ENCODE results near the gene ZNF512B.

ZNF512B gene

GRCh38 chr20:63929071-63929470 is 40.7 kb downstream of the ZNF512B start:
- H3K36me3 ChIP-seq (ENCODE audit: control insufficient read depth, insufficient read depth, low read length) = peaks cover 41% of the 10 kb centered on the region
- H3K4me3 ChIP-seq (replicated peaks; ENCODE audit: low read depth, low read length) = no peak overlapping the region
- no peaks in the 10 kb centered on the region for H3K27me3 ChIP-seq (replicated peaks; ENCODE audit: control insufficient read depth, insufficient read depth, low read length)
- no peak for DNase-seq (ENCODE audit: extremely low read depth, insufficient read length)
- TF ChIP-seq, protein P1, sequence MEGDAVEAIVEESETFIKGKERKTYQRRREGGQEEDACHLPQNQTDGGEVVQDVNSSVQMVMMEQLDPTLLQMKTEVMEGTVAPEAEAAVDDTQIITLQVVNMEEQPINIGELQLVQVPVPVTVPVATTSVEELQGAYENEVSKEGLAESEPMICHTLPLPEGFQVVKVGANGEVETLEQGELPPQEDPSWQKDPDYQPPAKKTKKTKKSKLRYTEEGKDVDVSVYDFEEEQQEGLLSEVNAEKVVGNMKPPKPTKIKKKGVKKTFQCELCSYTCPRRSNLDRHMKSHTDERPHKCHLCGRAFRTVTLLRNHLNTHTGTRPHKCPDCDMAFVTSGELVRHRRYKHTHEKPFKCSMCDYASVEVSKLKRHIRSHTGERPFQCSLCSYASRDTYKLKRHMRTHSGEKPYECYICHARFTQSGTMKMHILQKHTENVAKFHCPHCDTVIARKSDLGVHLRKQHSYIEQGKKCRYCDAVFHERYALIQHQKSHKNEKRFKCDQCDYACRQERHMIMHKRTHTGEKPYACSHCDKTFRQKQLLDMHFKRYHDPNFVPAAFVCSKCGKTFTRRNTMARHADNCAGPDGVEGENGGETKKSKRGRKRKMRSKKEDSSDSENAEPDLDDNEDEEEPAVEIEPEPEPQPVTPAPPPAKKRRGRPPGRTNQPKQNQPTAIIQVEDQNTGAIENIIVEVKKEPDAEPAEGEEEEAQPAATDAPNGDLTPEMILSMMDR (IDR thresholded peaks at IDR 0.05; ENCODE audit: insufficient read depth, low read length, poor library complexity, severe bottlenecking) = no peak

DNA sequence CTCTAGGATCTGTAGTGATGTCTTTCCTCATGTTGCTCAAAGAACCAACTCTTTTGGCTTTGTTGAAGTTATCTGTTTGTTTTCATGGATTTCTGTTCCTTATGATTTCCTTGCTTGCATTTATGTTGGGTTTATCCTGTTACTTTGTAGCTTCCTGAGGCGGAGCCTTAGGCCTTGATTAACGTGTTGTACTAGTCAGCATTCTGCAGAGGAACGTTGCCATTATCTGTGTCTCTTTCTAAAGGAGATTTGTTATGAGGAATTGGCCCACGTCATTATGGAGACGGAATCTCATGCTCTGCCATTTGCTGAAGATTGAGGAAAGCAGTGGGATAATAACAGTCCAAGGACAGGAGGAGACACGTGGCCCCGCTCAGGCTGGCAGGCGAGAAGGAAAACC is 43.4 kb downstream of the ZNF512B start:
- TF ChIP-seq, protein P1 (IDR thresholded peaks at IDR 0.05; ENCODE audit: insufficient read depth, low read length, poor library complexity, severe bottlenecking) = no peak
- Histone ChIP-seq H3K27me3 (replicated peaks; ENCODE audit: control insufficient read depth, insufficient read depth, low read length) (no peaks in the 10 kb centered on the region), H3K36me3 (ENCODE audit: control insufficient read depth, insufficient read depth, low read length) (peaks cover 24% of the 10 kb centered on the region), H3K4me3 (replicated peaks; ENCODE audit: low read depth, low read length) (no peak overlapping the region)
- no peak for DNase-seq (ENCODE audit: extremely low read depth, insufficient read length)

DNA sequence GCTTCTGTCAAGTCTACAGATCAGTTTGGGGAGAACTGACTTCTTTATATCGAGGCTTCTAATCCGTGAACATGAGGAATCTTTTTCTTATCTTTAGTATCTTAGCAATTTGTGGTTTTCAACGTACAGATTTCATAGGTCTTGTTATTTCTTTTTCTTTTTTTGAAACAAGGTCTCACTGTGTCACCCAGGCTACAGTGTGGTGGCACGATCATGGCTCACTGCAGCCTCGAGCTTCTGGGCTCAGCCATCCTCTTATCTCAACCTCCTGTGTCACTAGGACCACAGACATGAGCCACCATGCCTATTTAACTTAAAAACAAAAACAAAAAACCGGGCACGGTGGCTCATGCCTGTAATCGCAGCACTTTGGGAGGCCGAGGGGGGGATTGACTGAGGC is 45.5 kb downstream of the ZNF512B start:
- Histone ChIP-seq H3K36me3 (ENCODE audit: control insufficient read depth, insufficient read depth, low read length) (peaks cover 18% of the 10 kb centered on the region), H3K27me3 (replicated peaks; ENCODE audit: control insufficient read depth, insufficient read depth, low read length) (no peaks in the 10 kb centered on the region), H3K4me3 (replicated peaks; ENCODE audit: low read depth, low read length) (no peak overlapping the region)
- no peak for DNase-seq (ENCODE audit: extremely low read depth, insufficient read length)
- TF ChIP-seq, protein P1 (IDR thresholded peaks at IDR 0.05; ENCODE audit: insufficient read depth, low read length, poor library complexity, severe bottlenecking) = no peak

DNA sequence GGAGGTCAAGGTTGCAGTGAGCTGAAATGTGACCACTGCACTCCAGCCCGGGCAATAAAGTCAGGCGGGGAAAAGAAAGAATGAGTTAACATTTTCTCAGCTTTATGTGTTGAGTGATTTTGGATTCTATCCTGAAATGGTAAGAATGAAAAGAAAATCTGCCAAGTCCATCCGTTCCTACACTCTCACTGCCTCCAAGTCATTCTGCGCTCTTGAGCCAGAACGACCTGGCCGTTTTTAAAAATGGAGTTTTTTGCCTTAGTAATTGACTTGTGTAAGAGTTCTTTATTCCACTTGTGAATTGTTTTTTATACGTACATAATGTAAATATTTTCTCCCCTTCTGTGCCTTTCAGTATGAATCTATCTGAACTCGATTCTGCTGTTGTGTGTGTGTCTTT is 46.1 kb downstream of the ZNF512B start:
- TF ChIP-seq, protein P1 (IDR thresholded peaks at IDR 0.05; ENCODE audit: insufficient read depth, low read length, poor library complexity, severe bottlenecking) = no peak
- Histone ChIP-seq H3K36me3 (ENCODE audit: control insufficient read depth, insufficient read depth, low read length) (peaks cover 14% of the 10 kb centered on the region), H3K4me3 (replicated peaks; ENCODE audit: low read depth, low read length) (no peak overlapping the region), H3K27me3 (replicated peaks; ENCODE audit: control insufficient read depth, insufficient read depth, low read length) (no peaks in the 10 kb centered on the region)
- no peak for DNase-seq (ENCODE audit: extremely low read depth, insufficient read length)

DNA sequence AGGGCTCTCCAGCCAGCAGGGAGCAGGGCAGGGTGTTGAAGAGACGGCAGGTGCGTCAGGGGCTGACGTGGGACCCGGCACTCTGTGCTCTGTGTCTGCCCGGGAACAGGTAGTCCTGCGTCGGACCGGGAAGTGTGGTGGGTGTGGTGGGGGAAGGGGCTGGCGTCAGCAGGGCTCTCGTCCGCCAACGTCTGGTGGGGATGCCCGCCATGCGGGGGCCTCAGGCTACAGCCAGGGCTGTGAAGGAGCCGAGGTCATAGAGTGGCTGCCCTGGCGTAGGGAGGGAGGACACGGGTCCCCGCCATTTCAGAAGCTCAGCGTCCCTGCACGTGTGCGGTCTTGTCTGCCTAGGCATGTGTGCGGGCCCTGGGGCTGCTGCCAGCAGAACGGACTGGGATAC is 49.5 kb downstream of the ZNF512B start:
- H3K4me3 ChIP-seq (replicated peaks; ENCODE audit: low read depth, low read length) = no peak overlapping the region
- TF ChIP-seq, protein P1 (IDR thresholded peaks at IDR 0.05; ENCODE audit: insufficient read depth, low read length, poor library complexity, severe bottlenecking) = no peak
- H3K27me3 ChIP-seq (replicated peaks; ENCODE audit: control insufficient read depth, insufficient read depth, low read length) = no peaks in the 10 kb centered on the region
- no peak for DNase-seq (ENCODE audit: extremely low read depth, insufficient read length)
- peaks cover 5% of the 10 kb centered on the region for H3K36me3 ChIP-seq (ENCODE audit: control insufficient read depth, insufficient read depth, low read length)

DNA sequence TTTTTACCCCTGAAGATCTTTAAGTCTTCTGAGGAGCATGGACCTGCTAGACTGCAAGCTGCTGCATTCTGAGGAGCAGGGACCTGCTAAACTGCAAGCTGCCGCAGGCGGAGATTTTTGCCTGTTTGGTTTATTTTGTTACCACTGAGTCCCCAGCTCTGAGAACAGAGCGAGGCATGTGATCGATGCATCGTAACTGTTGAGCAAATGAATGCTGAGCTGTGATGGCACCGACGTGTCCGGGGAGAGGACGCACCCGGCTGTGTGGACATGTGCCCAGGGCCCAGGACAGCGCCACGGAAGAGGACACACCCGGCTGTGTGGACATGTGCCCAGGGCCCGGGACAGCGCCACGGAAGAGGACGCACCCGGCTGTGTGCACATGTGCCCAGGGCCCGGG is 50.6 kb downstream of the ZNF512B start:
- no peak overlapping the region for H3K4me3 ChIP-seq (replicated peaks; ENCODE audit: low read depth, low read length)
- H3K27me3 ChIP-seq (replicated peaks; ENCODE audit: control insufficient read depth, insufficient read depth, low read length) = no peaks in the 10 kb centered on the region
- DNase-seq (ENCODE audit: extremely low read depth, insufficient read length) = no peak
- TF ChIP-seq, protein P1 (IDR thresholded peaks at IDR 0.05; ENCODE audit: insufficient read depth, low read length, poor library complexity, severe bottlenecking) = no peak
- H3K36me3 ChIP-seq (ENCODE audit: control insufficient read depth, insufficient read depth, low read length) = peaks cover 5% of the 10 kb centered on the region
